ENCODE results near the gene CILP2.

CILP2 gene

DNA sequence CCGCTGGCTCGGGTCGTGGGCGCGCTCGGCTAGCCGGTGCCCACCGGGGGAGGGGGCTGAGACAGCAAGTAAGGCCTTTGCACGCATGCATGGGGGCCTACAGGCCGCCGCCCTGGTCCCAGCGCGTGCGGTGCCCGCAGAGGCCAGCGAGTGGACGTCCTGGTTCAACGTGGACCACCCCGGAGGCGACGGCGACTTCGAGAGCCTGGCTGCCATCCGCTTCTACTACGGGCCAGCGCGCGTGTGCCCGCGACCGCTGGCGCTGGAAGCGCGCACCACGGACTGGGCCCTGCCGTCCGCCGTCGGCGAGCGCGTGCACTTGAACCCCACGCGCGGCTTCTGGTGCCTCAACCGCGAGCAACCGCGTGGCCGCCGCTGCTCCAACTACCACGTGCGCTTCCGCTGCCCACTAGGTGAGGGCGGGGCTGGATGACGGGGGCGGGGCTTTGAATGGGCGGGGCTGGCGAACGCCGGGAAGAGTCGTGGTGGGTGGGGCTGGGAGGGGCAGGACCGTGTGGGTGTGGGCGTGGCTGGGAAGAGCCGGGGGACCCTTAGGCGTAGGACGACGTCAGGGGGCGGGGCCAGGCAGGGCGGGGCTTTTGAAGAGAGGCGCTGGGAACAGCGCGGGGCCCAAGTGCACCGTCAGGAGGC, 2.1 kb downstream of the CILP2 start:
- H3K4me3 Mint-ChIP-seq: no peak overlapping the region
- H3K27me3 Mint-ChIP-seq (ENCODE audit: low read depth): peaks cover 9% of the 10 kb centered on the region
- H3K27ac Mint-ChIP-seq: no peak overlapping the region
- TF ChIP-seq, protein P1, sequence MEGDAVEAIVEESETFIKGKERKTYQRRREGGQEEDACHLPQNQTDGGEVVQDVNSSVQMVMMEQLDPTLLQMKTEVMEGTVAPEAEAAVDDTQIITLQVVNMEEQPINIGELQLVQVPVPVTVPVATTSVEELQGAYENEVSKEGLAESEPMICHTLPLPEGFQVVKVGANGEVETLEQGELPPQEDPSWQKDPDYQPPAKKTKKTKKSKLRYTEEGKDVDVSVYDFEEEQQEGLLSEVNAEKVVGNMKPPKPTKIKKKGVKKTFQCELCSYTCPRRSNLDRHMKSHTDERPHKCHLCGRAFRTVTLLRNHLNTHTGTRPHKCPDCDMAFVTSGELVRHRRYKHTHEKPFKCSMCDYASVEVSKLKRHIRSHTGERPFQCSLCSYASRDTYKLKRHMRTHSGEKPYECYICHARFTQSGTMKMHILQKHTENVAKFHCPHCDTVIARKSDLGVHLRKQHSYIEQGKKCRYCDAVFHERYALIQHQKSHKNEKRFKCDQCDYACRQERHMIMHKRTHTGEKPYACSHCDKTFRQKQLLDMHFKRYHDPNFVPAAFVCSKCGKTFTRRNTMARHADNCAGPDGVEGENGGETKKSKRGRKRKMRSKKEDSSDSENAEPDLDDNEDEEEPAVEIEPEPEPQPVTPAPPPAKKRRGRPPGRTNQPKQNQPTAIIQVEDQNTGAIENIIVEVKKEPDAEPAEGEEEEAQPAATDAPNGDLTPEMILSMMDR (IDR thresholded peaks at IDR 0.05; ENCODE audit: unreplicated experiment in 3 of 3): no peak
- no peaks in the 10 kb centered on the region for H3K36me3 Mint-ChIP-seq (ENCODE audit: low read depth)
- H3K9me3 Mint-ChIP-seq: no peaks in the 10 kb centered on the region
- peaks cover 7% of the 10 kb centered on the region for H3K4me1 Mint-ChIP-seq

DNA sequence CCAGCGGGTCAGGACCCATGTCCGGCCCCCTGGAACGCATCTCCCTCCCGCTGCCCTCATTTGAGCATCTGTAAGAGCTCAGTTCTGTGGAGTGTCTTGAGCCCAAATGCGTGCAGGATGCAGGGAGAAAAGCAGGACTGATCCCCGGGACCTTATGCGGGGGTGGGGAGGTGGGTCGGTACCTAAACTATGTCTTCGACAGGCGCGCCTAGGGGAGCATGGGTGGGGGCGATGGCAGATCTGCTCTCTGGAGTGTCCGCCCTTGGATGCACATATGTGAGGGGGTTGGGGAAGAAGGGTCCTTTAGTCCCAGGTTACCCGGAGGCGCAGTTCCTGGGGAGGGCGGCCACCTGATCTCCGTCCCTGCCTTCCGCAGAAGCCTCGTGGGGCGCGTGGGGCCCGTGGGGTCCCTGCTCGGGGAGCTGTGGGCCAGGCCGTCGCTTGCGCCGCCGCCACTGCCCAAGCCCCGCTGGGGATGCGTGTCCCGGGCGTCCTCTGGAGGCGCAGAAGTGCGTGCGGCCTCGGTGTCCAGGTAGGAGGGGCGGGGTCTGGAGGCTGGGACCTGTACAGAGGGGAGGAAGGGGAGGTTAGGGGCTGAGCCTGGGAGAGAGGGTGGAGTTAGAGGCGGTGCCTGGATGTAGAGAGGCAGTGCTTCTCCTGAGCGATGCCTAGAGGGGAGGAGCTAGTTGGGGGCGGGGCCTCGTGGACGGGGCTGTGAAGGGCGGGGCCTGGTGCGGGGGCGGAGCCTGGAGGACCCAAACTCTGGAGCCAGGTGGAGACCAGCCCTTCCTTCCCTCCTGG, 2.9 kb downstream of the CILP2 start:
- Mint-ChIP-seq H3K36me3 (ENCODE audit: low read depth) (no peaks in the 10 kb centered on the region), H3K4me3 (no peak overlapping the region), H3K27me3 (ENCODE audit: low read depth) (peaks cover 9% of the 10 kb centered on the region), H3K27ac (no peak overlapping the region), H3K9me3 (no peaks in the 10 kb centered on the region), H3K4me1 (peaks cover 7% of the 10 kb centered on the region)
- TF ChIP-seq, protein P1 (IDR thresholded peaks at IDR 0.05; ENCODE audit: unreplicated experiment in 3 of 3): no peak

DNA sequence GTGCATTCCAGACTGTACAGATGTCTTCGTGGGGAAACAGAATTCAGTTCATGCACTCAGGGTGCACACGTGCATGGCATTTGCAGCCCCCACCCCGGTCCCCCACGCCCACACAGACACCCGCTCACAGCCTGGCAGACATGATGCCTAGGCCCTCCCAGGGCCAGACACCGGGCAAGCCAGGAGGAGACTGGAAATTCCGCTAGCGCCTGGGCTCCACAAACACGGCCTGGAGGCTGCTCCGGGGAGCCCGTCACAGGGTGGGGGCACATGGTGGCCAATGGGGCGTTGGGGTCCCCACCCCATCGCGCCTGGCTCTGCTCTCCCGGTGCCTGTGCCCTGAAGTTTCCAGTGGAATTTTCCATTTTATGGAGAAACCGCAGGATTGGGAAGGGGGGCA, 3.6 kb downstream of the CILP2 start:
- Mint-ChIP-seq H3K27me3 (ENCODE audit: low read depth) (peaks cover 9% of the 10 kb centered on the region), H3K27ac (no peak overlapping the region), H3K4me1 (peaks cover 7% of the 10 kb centered on the region), H3K36me3 (ENCODE audit: low read depth) (no peaks in the 10 kb centered on the region), H3K9me3 (no peaks in the 10 kb centered on the region), H3K4me3 (no peak overlapping the region)
- TF ChIP-seq, protein P1 (IDR thresholded peaks at IDR 0.05; ENCODE audit: unreplicated experiment in 3 of 3): no peak

DNA sequence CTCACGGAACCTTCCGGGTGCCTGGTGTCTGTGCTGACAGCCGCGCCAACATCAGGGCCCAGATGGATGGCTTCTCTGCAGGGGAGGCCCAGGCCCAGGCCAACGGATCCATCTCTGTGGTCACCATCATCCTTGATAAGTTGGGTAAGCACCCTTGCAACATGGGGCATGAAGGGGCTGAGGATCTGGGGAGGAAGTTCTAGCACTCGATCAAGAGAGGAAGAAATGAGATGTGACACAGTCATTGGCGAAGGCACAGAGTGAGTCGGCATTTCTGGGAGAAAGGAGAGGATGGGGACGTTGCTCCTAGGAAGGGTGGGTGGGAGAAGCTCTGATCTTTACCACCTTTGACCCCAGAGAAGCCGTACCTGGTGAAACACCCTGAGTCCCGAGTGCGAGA, 4.4 kb downstream of the CILP2 start:
- Mint-ChIP-seq H3K36me3 (ENCODE audit: low read depth) (no peaks in the 10 kb centered on the region), H3K27ac (no peak overlapping the region), H3K4me1 (peaks cover 7% of the 10 kb centered on the region), H3K4me3 (no peak overlapping the region), H3K27me3 (ENCODE audit: low read depth) (peaks cover 9% of the 10 kb centered on the region), H3K9me3 (no peaks in the 10 kb centered on the region)
- TF ChIP-seq, protein P1 (IDR thresholded peaks at IDR 0.05; ENCODE audit: unreplicated experiment in 3 of 3): no peak

DNA sequence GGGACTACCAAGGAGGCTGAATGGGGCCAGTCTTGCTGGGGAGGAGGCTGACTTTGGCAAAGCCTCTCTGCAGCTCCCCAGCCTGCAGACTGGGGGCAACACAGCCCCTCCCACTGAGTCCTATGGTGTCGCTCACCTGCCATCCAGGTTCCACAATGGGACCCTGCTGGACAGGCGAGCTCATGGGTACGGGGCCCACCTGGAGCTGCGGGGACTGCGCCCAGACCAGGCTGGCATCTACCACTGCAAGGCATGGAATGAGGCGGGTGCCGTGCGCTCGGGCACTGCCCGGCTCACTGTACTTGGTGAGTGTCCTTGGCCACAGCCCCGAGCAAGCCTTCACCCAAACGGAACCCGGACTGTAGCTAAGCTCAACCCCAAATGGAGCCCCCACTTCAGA, 5.0 kb downstream of the CILP2 start:
- Mint-ChIP-seq H3K9me3 (no peaks in the 10 kb centered on the region), H3K27ac (no peak overlapping the region), H3K4me3 (no peak overlapping the region), H3K36me3 (ENCODE audit: low read depth) (no peaks in the 10 kb centered on the region), H3K4me1 (peaks cover 7% of the 10 kb centered on the region), H3K27me3 (ENCODE audit: low read depth) (peaks cover 9% of the 10 kb centered on the region)
- TF ChIP-seq, protein P1 (IDR thresholded peaks at IDR 0.05; ENCODE audit: unreplicated experiment in 3 of 3): no peak
